Endothelial cell of umbilical vein (primary cell): ENCODE results near the gene HHATL. TPM values are rescaled to one million over a fixed set of nuclear protein-coding genes. Genes with fewer than 3 reads are reported as not detected.

Source experiments
- BruUV-seq: library from RNA; stranded (reverse); fragments of 400-500 nt; replicated peaks from 2 replicates; lab custom pipeline; 2021; lab: Mats Ljungman, UMichigan
- CTCF ChIA-PET: fragments of 300-600, 350-600 bp; sonication (Branson Sonifier 250); formaldehyde crosslinking; loops from one replicate; lab custom pipeline; 2021; ENCODE audit warnings: antibody characterized with exemption, inconsistent platforms; lab: Charles Lee
- POLR2A ChIA-PET: fragments of 300-600, 350-600 bp; sonication (Branson Sonifier 250); formaldehyde crosslinking; loops from one replicate; lab custom pipeline; 2021; ENCODE audit warnings: antibody characterized with exemption, inconsistent platforms; lab: Charles Lee
- DNase-seq: peaks from one replicate; pipeline ENCODE4 v3.0.0-alpha.2; 2011; ENCODE audit warnings: low read depth, low spot score
- FAIRE-seq: peaks from 2 replicates; lab custom pipeline; 2011; peaks lifted over from hg19 to GRCh38; lab: Jason Lieb, UNC
- H2AFZ ChIP-seq: 2 replicates; pipeline ENCODE4 v1.6.0; 2012; ENCODE audit warnings: low read depth, low read length, control low read depth, inconsistent platforms
- H3K27ac ChIP-seq: 2 replicates; pipeline ENCODE4 v1.5.1; 2011; ENCODE audit warnings: low read depth, mild to moderate bottlenecking, control low read depth, low read length, moderate library complexity; ENCODE audit not compliant: insufficient read depth
- H3K27me3 ChIP-seq, 2 experiments: 2 replicates each; pipeline versions ENCODE4 v1.6.0 to v1.6.1; 2011; ENCODE audit warnings: low read length in 2 of 2, mixed read lengths in 1 of 2; ENCODE audit not compliant: control insufficient read depth in 2 of 2, insufficient read depth in 2 of 2
- H3K36me3 ChIP-seq, 2 experiments: 2 replicates in 1 of 2; 3 replicates in 1 of 2; pipeline ENCODE4 v1.5.1; 2011; ENCODE audit warnings: low read length in 2 of 2, mild to moderate bottlenecking in 1 of 2, moderate library complexity in 1 of 2; ENCODE audit not compliant: control insufficient read depth in 2 of 2, insufficient read depth in 2 of 2; ENCODE audit errors: extremely low read depth in 1 of 2
- H3K4me1 ChIP-seq: 3 replicates; pipeline ENCODE4 v1.5.1; 2011; ENCODE audit warnings: mild to moderate bottlenecking, low read length; ENCODE audit not compliant: control insufficient read depth, insufficient read depth; ENCODE audit errors: extremely low read depth
- H3K4me2 ChIP-seq: 2 replicates; pipeline ENCODE4 v1.6.1; 2011; ENCODE audit warnings: low read length, control low read depth, mixed read lengths; ENCODE audit not compliant: insufficient read depth
- H3K4me3 ChIP-seq, 3 experiments: fragments of 200-600 bp in 1 of 3; sonication (generic), shearing (Covaris generic) in 1 of 3; replicated peaks in 1 of 3; 2 replicates each; pipeline ENCODE4 v1.5.1; 2011 to 2016; ENCODE audit warnings: control low read depth in 3 of 3, low read length in 3 of 3, mild to moderate bottlenecking in 2 of 3, inconsistent platforms in 1 of 3, low read depth in 1 of 3, moderate library complexity in 1 of 3; ENCODE audit not compliant: insufficient read depth in 1 of 3
- H3K79me2 ChIP-seq: 2 replicates; pipeline ENCODE4 v1.6.0; 2012; ENCODE audit warnings: low read length, inconsistent platforms; ENCODE audit not compliant: control insufficient read depth, insufficient read depth
- H3K9ac ChIP-seq: replicated peaks from 2 replicates; pipeline ENCODE3; 2011; ENCODE audit warnings: low read length, control low read depth; ENCODE audit not compliant: insufficient read depth; ENCODE audit errors: extremely low read depth
- H3K9me1 ChIP-seq: replicated peaks from 3 replicates; pipeline ENCODE4 v1.6.0; 2011; ENCODE audit warnings: mild to moderate bottlenecking, low read length; ENCODE audit not compliant: control insufficient read depth, insufficient read depth; ENCODE audit errors: extremely low read depth
- H3K9me3 ChIP-seq: replicated peaks from 2 replicates; pipeline ENCODE4 v1.5.1; 2012; ENCODE audit warnings: low read length, inconsistent platforms; ENCODE audit not compliant: control insufficient read depth, insufficient read depth
- H4K20me1 ChIP-seq: replicated peaks from 2 replicates; pipeline ENCODE3; 2011; ENCODE audit warnings: mild to moderate bottlenecking, low read length; ENCODE audit not compliant: control insufficient read depth, insufficient read depth; ENCODE audit errors: extremely low read depth
- CTCF ChIP-seq, 2 donors: IDR thresholded peaks; 1 replicate in 1 of 2; 2 replicates in 1 of 2; pipeline ENCODE4 v1.5.1; 2011; ENCODE audit warnings: low read length in 2 of 2, mild to moderate bottlenecking in 2 of 2, moderate library complexity in 2 of 2, control low read depth in 1 of 2, inconsistent platforms in 1 of 2, low read depth in 1 of 2; ENCODE audit not compliant: insufficient read depth in 1 of 2; ENCODE audit errors: extremely low read depth in 1 of 2
- EZH2 ChIP-seq: IDR thresholded peaks from 2 replicates; pipeline ENCODE4 v1.6.1; 2012; ENCODE audit warnings: borderline replicate concordance, low read depth, mild to moderate bottlenecking, moderate library complexity, low read length, inconsistent platforms; ENCODE audit not compliant: severe bottlenecking
- FOS ChIP-seq: IDR thresholded peaks from 2 replicates; pipeline ENCODE4 v1.6.1; 2011; ENCODE audit warnings: mild to moderate bottlenecking, low read length, moderate library complexity, borderline replicate concordance; ENCODE audit not compliant: insufficient read depth
- JUN ChIP-seq: IDR thresholded peaks from 2 replicates; pipeline ENCODE4 v1.6.1; 2011; ENCODE audit warnings: borderline replicate concordance, low read depth; ENCODE audit not compliant: insufficient read length, insufficient read depth
- MYC ChIP-seq: IDR thresholded peaks from one replicate; pipeline ENCODE4 v1.6.1; 2011; ENCODE audit warnings: mild to moderate bottlenecking, low read depth, low read length
- POLR2A ChIP-seq: IDR thresholded peaks from 2 replicates; pipeline ENCODE4 v1.6.1; 2012; ENCODE audit warnings: low read depth, mild to moderate bottlenecking, control low read depth, low read length
- POLR2AphosphoS5 ChIP-seq: IDR thresholded peaks from 2 replicates; pipeline ENCODE4 v1.6.1; 2012; ENCODE audit warnings: low read depth, mild to moderate bottlenecking, control low read depth, low read length, moderate library complexity; ENCODE audit not compliant: insufficient read depth
- dilution Hi-C: fragments of 300-500 bp; cut with MboI; formaldehyde crosslinking; loops from one replicate; pipeline ENCODE4 v1.15.0; 2019; ENCODE audit warnings: low sequenced_read_pairs; ENCODE audit not compliant: extremely low pct_ligation_motif_present
- intact Hi-C: fragments of 100-400 bp; cut with micrococcal nuclease; formaldehyde crosslinking; loops from one replicate; pipeline ENCODE4 v1.10.0; 2022
- polyA plus RNA-seq, 4 experiments: library from polyadenylated mRNA; depleted of rRNA in 3 of 4; stranded (reverse) in 3 of 4; unstranded in 1 of 4; fragments of >200 nt; gene quantifications; 2 replicates each; pipeline versions ENCODE4 v1.2.1 to v1.2.3, GENCODE V29; 2011 to 2012; ENCODE audit warnings: missing spikeins in 1 of 4
- total RNA-seq: library from RNA; stranded (reverse); gene quantifications from 2 replicates; pipeline ENCODE4 v1.2.3, GENCODE V29; 2021
- TF ChIP-seq, protein P1 (sequence below): IDR thresholded peaks from 2 replicates; pipeline ENCODE4 v1.6.1; 2011; ENCODE audit not compliant: insufficient read depth, insufficient read length

The HHATL gene
- total and polyA plus RNA-seq, 2 donors (not counting 3 experiments of a cell fraction or from before 2014, with no cell fraction given) = not detected

- Histone ChIP-seq H3K27me3 (peaks cover 0 to 2% of the 10 kb centered on the region in 2 experiments), H3K4me2 (no peak overlapping the region), H4K20me1 (no peaks in the 10 kb centered on the region), H3K4me1 (no peaks in the 10 kb centered on the region), H3K9me3 (no peaks in the 10 kb centered on the region), H3K27ac (no peak overlapping the region), H3K9ac (no peak overlapping the region), H3K9me1 (no peaks in the 10 kb centered on the region), H3K4me3 (no peak overlapping the region), H3K36me3 (no peaks in the 10 kb centered on the region), H2AFZ (no peak overlapping the region), H3K79me2 (no peaks in the 10 kb centered on the region)
- no peak for DNase-seq
- POLR2A ChIA-PET = no interaction called here
- dilution Hi-C loops = no loop called here
- FAIRE-seq = no peak
- BruUV-seq = no TSS peak
- intact Hi-C loops = no loop called here
- CTCF ChIA-PET = interaction anchor here (2.2 kb wide), 1 partner anchor 13 kb away, joined by 9 read pairs; no protein-coding TSS in a partner anchor
- no peak for TF ChIP-seq MYC
- TF ChIP-seq POLR2A = no peak
- no peak for TF ChIP-seq CTCF (IDR thresholded peaks at IDR 0.05; ENCODE audit: extremely low read depth in 1 of 2, insufficient read depth in 1 of 2, low read depth in 1 of 2, low read length in 2 of 2)
- no peak for TF ChIP-seq JUN
- no peak for TF ChIP-seq FOS
- TF ChIP-seq POLR2AphosphoS5 = no peak
- no peak for TF ChIP-seq EZH2
- TF ChIP-seq, protein P1, sequence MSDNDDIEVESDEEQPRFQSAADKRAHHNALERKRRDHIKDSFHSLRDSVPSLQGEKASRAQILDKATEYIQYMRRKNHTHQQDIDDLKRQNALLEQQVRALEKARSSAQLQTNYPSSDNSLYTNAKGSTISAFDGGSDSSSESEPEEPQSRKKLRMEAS = no peak
Measured at GRCh38 chr3:42710323-42711021, 7.9 kb upstream of the HHATL start.
